Measurements from ENCODE around the gene TTC16. TPM values are rescaled to one million over a fixed set of nuclear protein-coding genes. Genes with fewer than 3 reads are reported as not detected.
A peak's percentile ranks its signal among the peaks of the same experiment; 100 is the strongest.

The TTC16 gene
- total RNA-seq, 1 donor from 2014 or later: not detected

- Mint-ChIP-seq H3K27ac (ENCODE audit: unreplicated experiment) (no peak overlapping the region), H3K27me3 (ENCODE audit: low read depth, unreplicated experiment) (peaks cover 15% of the 10 kb centered on the region), H3K9me3 (ENCODE audit: unreplicated experiment) (peaks cover 4% of the 10 kb centered on the region), H3K36me3 (ENCODE audit: low read depth, unreplicated experiment) (peaks cover 12% of the 10 kb centered on the region), H3K4me3 (ENCODE audit: unreplicated experiment) (no peak overlapping the region), H3K4me1 (ENCODE audit: low read depth, unreplicated experiment) (peaks cover 29% of the 10 kb centered on the region)
- Histone ChIP-seq H3K4me1 (ENCODE audit: insufficient read depth, low read length) (peaks cover 15% of the 10 kb centered on the region), H3K4me2 (ENCODE audit: low read length) (peak overlapping the region; percentile 10), H3K9me3 (ENCODE audit: insufficient read depth, low read depth, low read length) (no peaks in the 10 kb centered on the region), H3K27me3 (ENCODE audit: insufficient read depth, low read length) (no peaks in the 10 kb centered on the region), H3K79me2 (ENCODE audit: insufficient read depth, low read length) (no peaks in the 10 kb centered on the region), H3K27ac (ENCODE audit: low read depth, low read length) (no peak overlapping the region), H3K9ac (ENCODE audit: low read length) (no peak overlapping the region), H3K36me3 (ENCODE audit: insufficient read depth, low read length) (no peaks in the 10 kb centered on the region), H3K4me3 (ENCODE audit: insufficient read depth, low read depth, low read length) (no peak overlapping the region), H4K20me1 (ENCODE audit: insufficient read depth, low read length) (no peaks in the 10 kb centered on the region), H2AFZ (ENCODE audit: low read depth, low read length) (peak overlapping the region; percentile 57)
- no peak for DNase-seq (ENCODE audit: low read depth)
- TF ChIP-seq CTCF (IDR thresholded peaks at IDR 0.05; ENCODE audit: insufficient read depth, low read depth, low read length): peak; percentile 16
- TF ChIP-seq EZH2 (IDR thresholded peaks at IDR 0.05; ENCODE audit: insufficient read depth, low read length): no peak
- no peak for FAIRE-seq
These were observed 48.1 kb downstream of the TTC16 start for GRCh38 chr9:127763918-127764384.

- H3K9ac ChIP-seq (ENCODE audit: low read length): no peak overlapping the region
- H3K27ac Mint-ChIP-seq (ENCODE audit: unreplicated experiment): no peak overlapping the region
- DNase-seq (ENCODE audit: low read depth) (no peak), FAIRE-seq (no peak)
- no peaks in the 10 kb centered on the region for H3K79me2 ChIP-seq (ENCODE audit: insufficient read depth, low read length)
- no peak overlapping the region for H3K27ac ChIP-seq (ENCODE audit: low read depth, low read length)
- peaks cover 4% of the 10 kb centered on the region for H3K9me3 Mint-ChIP-seq (ENCODE audit: unreplicated experiment)
- no peaks in the 10 kb centered on the region for H3K27me3 ChIP-seq (ENCODE audit: insufficient read depth, low read length)
- H4K20me1 ChIP-seq (ENCODE audit: insufficient read depth, low read length): no peaks in the 10 kb centered on the region
- no peaks in the 10 kb centered on the region for H3K36me3 ChIP-seq (ENCODE audit: insufficient read depth, low read length)
- peaks cover 15% of the 10 kb centered on the region for H3K27me3 Mint-ChIP-seq (ENCODE audit: low read depth, unreplicated experiment)
- TF ChIP-seq CTCF (IDR thresholded peaks at IDR 0.05; ENCODE audit: insufficient read depth, low read depth, low read length) (no peak), EZH2 (IDR thresholded peaks at IDR 0.05; ENCODE audit: insufficient read depth, low read length) (no peak)
- H3K4me3 ChIP-seq (ENCODE audit: insufficient read depth, low read depth, low read length): no peak overlapping the region
- peaks cover 33% of the 10 kb centered on the region for H3K4me1 Mint-ChIP-seq (ENCODE audit: low read depth, unreplicated experiment)
- peaks cover 21% of the 10 kb centered on the region for H3K4me1 ChIP-seq (ENCODE audit: insufficient read depth, low read length)
- H3K4me3 Mint-ChIP-seq (ENCODE audit: unreplicated experiment): no peak overlapping the region
- H3K9me3 ChIP-seq (ENCODE audit: insufficient read depth, low read depth, low read length): no peaks in the 10 kb centered on the region
- H3K36me3 Mint-ChIP-seq (ENCODE audit: low read depth, unreplicated experiment): peaks cover 12% of the 10 kb centered on the region
- H2AFZ ChIP-seq (ENCODE audit: low read depth, low read length): no peak overlapping the region
- no peak overlapping the region for H3K4me2 ChIP-seq (ENCODE audit: low read length)
These were observed 49.5 kb downstream of the TTC16 start for GRCh38 chr9:127765418-127765817.

GRCh38 chr9:127767410-127767809, 51.5 kb downstream of the TTC16 start:
- Mint-ChIP-seq H3K4me3 (ENCODE audit: unreplicated experiment) (no peak overlapping the region), H3K27me3 (ENCODE audit: low read depth, unreplicated experiment) (peaks cover 7% of the 10 kb centered on the region)
- no peak for FAIRE-seq

More at GRCh38 chr9:127767410-127767809, 51.5 kb downstream of the TTC16 start:
- no peak for DNase-seq (ENCODE audit: low read depth)
- no peaks in the 10 kb centered on the region for H3K36me3 ChIP-seq (ENCODE audit: insufficient read depth, low read length)
- no peaks in the 10 kb centered on the region for H3K27me3 ChIP-seq (ENCODE audit: insufficient read depth, low read length)
- H3K9ac ChIP-seq (ENCODE audit: low read length): peak overlapping the region; percentile 76
- Mint-ChIP-seq H3K4me1 (ENCODE audit: low read depth, unreplicated experiment) (peaks cover 32% of the 10 kb centered on the region), H3K27ac (ENCODE audit: unreplicated experiment) (peak overlapping the region; percentile 88), H3K9me3 (ENCODE audit: unreplicated experiment) (peaks cover 4% of the 10 kb centered on the region), H3K36me3 (ENCODE audit: low read depth, unreplicated experiment) (peaks cover 12% of the 10 kb centered on the region)
- no peak for TF ChIP-seq EZH2 (IDR thresholded peaks at IDR 0.05; ENCODE audit: insufficient read depth, low read length)
- TF ChIP-seq CTCF (IDR thresholded peaks at IDR 0.05; ENCODE audit: insufficient read depth, low read depth, low read length): no peak
- peaks cover 25% of the 10 kb centered on the region for H3K4me1 ChIP-seq (ENCODE audit: insufficient read depth, low read length)
- no peaks in the 10 kb centered on the region for H3K9me3 ChIP-seq (ENCODE audit: insufficient read depth, low read depth, low read length)
- H3K4me3 ChIP-seq (ENCODE audit: insufficient read depth, low read depth, low read length): no peak overlapping the region
- peak overlapping the region; percentile 62 for H3K4me2 ChIP-seq (ENCODE audit: low read length)
- peak overlapping the region; percentile 74 for H3K27ac ChIP-seq (ENCODE audit: low read depth, low read length)
- H3K79me2 ChIP-seq (ENCODE audit: insufficient read depth, low read length): no peaks in the 10 kb centered on the region
- H4K20me1 ChIP-seq (ENCODE audit: insufficient read depth, low read length): no peaks in the 10 kb centered on the region
- no peak overlapping the region for H2AFZ ChIP-seq (ENCODE audit: low read depth, low read length)
